D721Med (cell line): Measurements from ENCODE around the gene UBE4B.

ENCODE experiments used
- DNase-seq: peaks from one replicate; pipeline ENCODE4 v3.0.0; 2011; ENCODE audit warnings: low spot score; ENCODE audit not compliant: insufficient read length
- FAIRE-seq: peaks from 2 replicates; lab custom pipeline; 2011; peaks lifted over from hg19 to GRCh38; lab: Jason Lieb, UNC
- CTCF ChIP-seq: IDR thresholded peaks from 2 replicates; pipeline ENCODE4 v1.5.1; 2012; ENCODE audit warnings: mild to moderate bottlenecking, control low read depth; ENCODE audit not compliant: insufficient read depth; ENCODE audit errors: missing control alignments

UBE4B gene

GRCh38 chr1:10082785-10083479 is 50.2 kb downstream of the UBE4B start:
- no peak for DNase-seq
- no peak for FAIRE-seq
- TF ChIP-seq CTCF: no peak

- TF ChIP-seq CTCF: no peak
- DNase-seq (peak; percentile 34), FAIRE-seq (no peak)
These were observed 51.3 kb downstream of the UBE4B start for GRCh38 chr1:10084045-10084444.

GRCh38 chr1:10085076-10085475 is 52.3 kb downstream of the UBE4B start:
- TF ChIP-seq CTCF: no peak
- DNase-seq (no peak), FAIRE-seq (no peak)

- no peak for TF ChIP-seq CTCF
- DNase-seq (no peak), FAIRE-seq (no peak)
These were observed 54.5 kb downstream of the UBE4B start for GRCh38 chr1:10087210-10087609.

GRCh38 chr1:10101929-10102328 is 69.2 kb downstream of the UBE4B start:
- no peak for FAIRE-seq
- DNase-seq: no peak
- TF ChIP-seq CTCF: no peak

GRCh38 chr1:10103193-10103592 is 70.4 kb downstream of the UBE4B start:
- FAIRE-seq: no peak
- TF ChIP-seq CTCF: no peak
- DNase-seq: no peak

GRCh38 chr1:10104834-10105233 is 72.1 kb downstream of the UBE4B start:
- no peak for FAIRE-seq
- DNase-seq: no peak
- no peak for TF ChIP-seq CTCF
